ENCODE results near the gene FMC1.

Gene FMC1

GRCh38 chr7:139341058-139341775, at the start of gene FMC1:
FMC1 (plus strand) TSS chr7:139341337; CDS start chr7:139341385, 48 bp downstream.
- DNase-seq (ENCODE audit: low read depth), result peak; percentile 96
- peak; percentile 17 for TF ChIP-seq CTCF (IDR thresholded peaks at IDR 0.05; ENCODE audit: low read length, missing control alignments)
- peak within 1 kb of the TSS; percentile 94 for H3K4me3 ChIP-seq (replicated peaks; ENCODE audit: low read depth, low read length)

- no peak for DNase-seq (ENCODE audit: low read depth)
- no peak for TF ChIP-seq CTCF (IDR thresholded peaks at IDR 0.05; ENCODE audit: low read length, missing control alignments)
- no peak overlapping the region for H3K4me3 ChIP-seq (replicated peaks; ENCODE audit: low read depth, low read length)
Measured at GRCh38 chr7:139292821-139293220, 48.3 kb upstream of the FMC1 start.

GRCh38 chr7:139293534-139293933, 47.6 kb upstream of the FMC1 start:
- no peak overlapping the region for H3K4me3 ChIP-seq (replicated peaks; ENCODE audit: low read depth, low read length)
- TF ChIP-seq CTCF (IDR thresholded peaks at IDR 0.05; ENCODE audit: low read length, missing control alignments), result no peak
- no peak for DNase-seq (ENCODE audit: low read depth)

GRCh38 chr7:139294241-139294640, 46.9 kb upstream of the FMC1 start:
- H3K4me3 ChIP-seq (replicated peaks; ENCODE audit: low read depth, low read length), result no peak overlapping the region
- no peak for TF ChIP-seq CTCF (IDR thresholded peaks at IDR 0.05; ENCODE audit: low read length, missing control alignments)
- DNase-seq (ENCODE audit: low read depth), result no peak

- DNase-seq (ENCODE audit: low read depth), result no peak
- no peak for TF ChIP-seq CTCF (IDR thresholded peaks at IDR 0.05; ENCODE audit: low read length, missing control alignments)
- H3K4me3 ChIP-seq (replicated peaks; ENCODE audit: low read depth, low read length), result no peak overlapping the region
Measured at GRCh38 chr7:139294951-139295575, 46.1 kb upstream of the FMC1 start.

GRCh38 chr7:139297795-139298194, 43.3 kb upstream of the FMC1 start:
- TF ChIP-seq CTCF (IDR thresholded peaks at IDR 0.05; ENCODE audit: low read length, missing control alignments), result no peak
- no peak overlapping the region for H3K4me3 ChIP-seq (replicated peaks; ENCODE audit: low read depth, low read length)
- DNase-seq (ENCODE audit: low read depth), result no peak

Measured in fibroblast of pulmonary artery (primary cell).